NCI-H748 (cell line): ENCODE measurements around the gene GSTM5.
A peak's percentile ranks its signal among the peaks of the same experiment; 100 is the strongest.
"Not testable (repeated sequence)": the region's sequence is repeated elsewhere in the genome, so short reads cannot be mapped to it uniquely, and the experiment has no call there.

Experiments used
- DNase-seq: peaks from one replicate; lab custom pipeline; 2025; ENCODE audit not compliant: unreplicated experiment; lab: John Stamatoyannopoulos, UW

The GSTM5 gene

GRCh38 chr1:109726728-109727373 lies 14.8 kb downstream of the GSTM5 start:
- no peak for DNase-seq

GRCh38 chr1:109728870-109729269 lies 16.8 kb downstream of the GSTM5 start:
- DNase-seq = no peak

- no peak for DNase-seq
Observed at GRCh38 chr1:109730666-109731065, 18.6 kb downstream of the GSTM5 start.

- DNase-seq = no peak
Observed at GRCh38 chr1:109732390-109732881, 20.4 kb downstream of the GSTM5 start.

GRCh38 chr1:109733236-109733870 lies 21.3 kb downstream of the GSTM5 start:
- peak; percentile 14 for DNase-seq

GRCh38 chr1:109739738-109740614 lies 27.9 kb downstream of the GSTM5 start:
- DNase-seq = peak; percentile 82

- no peak for DNase-seq
Observed at GRCh38 chr1:109740615-109741373, 28.7 kb downstream of the GSTM5 start, which contains the start of gene GSTM3. TSS of gene GSTM3 (minus strand) at chr1:109741038. CDS start at chr1:109740287, 751 bp downstream.

- not testable (repeated sequence) for DNase-seq
Observed at GRCh38 chr1:109748311-109748710, 36.3 kb downstream of the GSTM5 start.

GRCh38 chr1:109749221-109749620 lies 37.2 kb downstream of the GSTM5 start:
- DNase-seq = no peak

GRCh38 chr1:109750241-109750882 lies 38.3 kb downstream of the GSTM5 start:
- no peak for DNase-seq

- DNase-seq = no peak
Observed at GRCh38 chr1:109750920-109751319, 38.9 kb downstream of the GSTM5 start.

GRCh38 chr1:109751531-109752260 lies 39.6 kb downstream of the GSTM5 start:
- DNase-seq = no peak

GRCh38 chr1:109754738-109755137 lies 42.7 kb downstream of the GSTM5 start:
- no peak for DNase-seq

- not testable (repeated sequence) for DNase-seq
Observed at GRCh38 chr1:109756325-109756724, 44.3 kb downstream of the GSTM5 start.

GRCh38 chr1:109756848-109757521 lies 44.9 kb downstream of the GSTM5 start:
- no peak for DNase-seq

- DNase-seq = no peak
Observed at GRCh38 chr1:109757936-109758786, 46.1 kb downstream of the GSTM5 start.

- DNase-seq = no peak
Observed at GRCh38 chr1:109759513-109760334, 47.7 kb downstream of the GSTM5 start.
